Daoy (cell line): ENCODE measurements around the gene DDX20. TPM values are rescaled to one million over a fixed set of nuclear protein-coding genes. Genes with fewer than 3 reads are reported as not detected.
"Not testable (repeated sequence)": the region's sequence is repeated elsewhere in the genome, so short reads cannot be mapped to it uniquely, and the experiment has no call there.

Experiments
- DNase-seq: peaks from one replicate; pipeline ENCODE4 v3.0.0-alpha.2; 2015; ENCODE audit warnings: low read depth
- total RNA-seq: library from RNA; depleted of rRNA; stranded (reverse); fragments of >200 nt; shearing (Covaris generic); gene quantifications from 2 replicates; pipeline ENCODE4 v1.2.3, GENCODE V29; 2014

DDX20 gene
- total RNA-seq, 1 experiment from 2014 or later: 52.7 TPM

GRCh38 chr1:111789666-111790316 is 34.1 kb downstream of the DDX20 start:
- DNase-seq: no peak

GRCh38 chr1:111791776-111792175 is 36.1 kb downstream of the DDX20 start:
- no peak for DNase-seq

- DNase-seq: no peak
These were observed 36.5 kb downstream of the DDX20 start for GRCh38 chr1:111792249-111792648.

GRCh38 chr1:111793923-111794322 is 38.2 kb downstream of the DDX20 start:
- DNase-seq: no peak

DNA sequence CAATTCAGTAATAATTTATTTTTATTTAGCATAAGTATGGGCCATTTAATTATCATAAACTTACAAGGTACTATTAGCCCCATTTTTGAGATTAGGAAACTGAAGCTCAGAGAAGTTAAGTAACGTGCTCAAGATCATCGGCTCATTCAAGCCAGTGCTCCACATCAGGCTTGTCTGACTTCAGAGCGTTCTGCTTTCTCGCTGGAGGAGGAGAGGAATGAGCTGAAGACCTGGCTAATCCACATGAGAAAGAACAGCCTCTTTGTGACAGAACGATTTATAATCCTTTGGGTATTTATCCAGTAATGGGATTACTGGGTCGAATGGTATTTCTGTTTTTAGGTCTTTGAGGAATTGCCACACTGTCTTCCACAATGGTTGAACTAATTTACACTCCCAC is 39.7 kb downstream of the DDX20 start:
- no peak for DNase-seq

- DNase-seq: no peak
These were observed 42.9 kb downstream of the DDX20 start for GRCh38 chr1:111798580-111798979.

DNA sequence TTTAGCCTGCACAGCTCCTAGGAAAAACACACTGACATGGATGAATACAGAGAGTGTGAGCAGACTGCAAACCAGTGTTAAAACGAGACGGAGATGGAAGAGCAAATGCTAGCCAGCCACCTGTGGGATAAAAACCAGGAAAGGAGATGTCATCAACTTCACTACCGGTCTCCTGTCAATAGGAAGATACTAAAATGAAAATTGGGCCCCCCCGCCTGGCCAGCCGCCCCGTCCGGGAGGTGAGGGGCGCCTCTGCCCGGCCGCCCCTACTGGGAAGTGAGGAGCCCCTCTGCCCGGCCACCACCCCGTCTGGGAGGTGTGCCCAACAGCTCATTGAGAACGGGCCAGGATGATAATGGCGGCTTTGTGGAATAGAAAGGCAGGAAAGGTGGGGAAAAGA is 44.0 kb downstream of the DDX20 start:
- DNase-seq: not testable (repeated sequence)

GRCh38 chr1:111801071-111801850 is 45.6 kb downstream of the DDX20 start:
- no peak for DNase-seq

GRCh38 chr1:111802110-111802509 is 46.4 kb downstream of the DDX20 start:
- DNase-seq: no peak

GRCh38 chr1:111802984-111803383 is 47.3 kb downstream of the DDX20 start:
- DNase-seq: no peak

DNA sequence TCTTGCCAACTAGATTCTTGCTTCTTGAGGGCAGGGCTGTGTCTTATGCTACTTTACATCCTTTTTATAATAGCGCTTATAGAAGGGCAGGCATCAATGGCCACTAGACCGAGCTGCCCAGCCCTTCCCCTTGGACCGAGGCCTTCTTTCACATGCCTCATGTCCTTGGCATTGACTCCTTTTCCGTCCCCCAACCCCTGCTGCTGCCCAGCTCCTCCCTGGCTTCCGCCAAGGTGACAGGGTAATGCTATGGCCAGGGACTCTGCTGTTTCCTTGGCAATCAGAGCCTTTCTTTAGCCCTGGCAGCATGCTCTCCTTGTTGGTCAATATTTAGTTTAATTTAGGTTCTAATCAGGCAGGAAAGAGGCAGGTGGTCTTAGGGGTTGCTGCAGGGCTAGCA is 48.2 kb downstream of the DDX20 start:
- DNase-seq: no peak

DNA sequence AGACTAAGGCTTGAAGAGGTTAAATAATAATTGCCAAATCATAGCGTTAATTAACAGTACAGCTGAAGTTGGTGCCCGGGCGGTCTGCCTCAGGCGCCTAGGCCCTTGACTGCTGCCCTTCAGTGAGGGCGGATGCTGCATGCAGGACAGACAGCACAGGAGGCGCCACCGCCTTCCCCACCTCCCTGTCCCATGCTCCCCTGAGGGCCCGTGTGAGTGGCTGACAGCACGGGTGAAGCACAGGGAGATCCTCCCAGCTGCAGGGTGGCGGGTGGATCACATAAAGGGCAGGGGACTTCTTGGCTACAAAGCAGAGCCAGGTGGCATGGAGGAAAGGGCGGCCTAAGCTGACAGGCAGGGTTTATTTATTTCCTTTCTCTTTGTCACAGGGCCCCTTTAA is 49.1 kb downstream of the DDX20 start:
- no peak for DNase-seq

DNA sequence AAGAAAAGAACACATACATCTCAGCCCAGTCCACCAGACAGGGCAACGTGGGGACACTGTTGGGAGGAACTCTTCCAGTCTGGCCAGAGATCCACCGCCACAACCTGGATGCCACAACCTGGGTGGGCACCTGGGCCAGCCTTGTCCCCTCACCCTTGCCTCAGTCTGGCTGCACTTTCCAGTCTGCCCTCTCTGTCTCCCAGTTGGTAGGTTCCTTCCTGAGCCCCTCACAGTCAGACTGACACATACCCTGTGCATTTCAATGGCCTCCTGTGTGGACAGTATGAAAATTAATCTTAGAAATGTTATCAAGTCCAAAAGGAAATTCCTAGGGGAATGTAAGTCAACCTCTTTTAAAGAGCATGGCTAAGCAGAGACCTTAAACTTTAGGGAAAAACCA is 49.5 kb downstream of the DDX20 start:
- no peak for DNase-seq

- no peak for DNase-seq
These were observed 56.2 kb downstream of the DDX20 start for GRCh38 chr1:111811891-111812290.

GRCh38 chr1:111812306-111812705 is 56.6 kb downstream of the DDX20 start:
- DNase-seq: no peak

DNA sequence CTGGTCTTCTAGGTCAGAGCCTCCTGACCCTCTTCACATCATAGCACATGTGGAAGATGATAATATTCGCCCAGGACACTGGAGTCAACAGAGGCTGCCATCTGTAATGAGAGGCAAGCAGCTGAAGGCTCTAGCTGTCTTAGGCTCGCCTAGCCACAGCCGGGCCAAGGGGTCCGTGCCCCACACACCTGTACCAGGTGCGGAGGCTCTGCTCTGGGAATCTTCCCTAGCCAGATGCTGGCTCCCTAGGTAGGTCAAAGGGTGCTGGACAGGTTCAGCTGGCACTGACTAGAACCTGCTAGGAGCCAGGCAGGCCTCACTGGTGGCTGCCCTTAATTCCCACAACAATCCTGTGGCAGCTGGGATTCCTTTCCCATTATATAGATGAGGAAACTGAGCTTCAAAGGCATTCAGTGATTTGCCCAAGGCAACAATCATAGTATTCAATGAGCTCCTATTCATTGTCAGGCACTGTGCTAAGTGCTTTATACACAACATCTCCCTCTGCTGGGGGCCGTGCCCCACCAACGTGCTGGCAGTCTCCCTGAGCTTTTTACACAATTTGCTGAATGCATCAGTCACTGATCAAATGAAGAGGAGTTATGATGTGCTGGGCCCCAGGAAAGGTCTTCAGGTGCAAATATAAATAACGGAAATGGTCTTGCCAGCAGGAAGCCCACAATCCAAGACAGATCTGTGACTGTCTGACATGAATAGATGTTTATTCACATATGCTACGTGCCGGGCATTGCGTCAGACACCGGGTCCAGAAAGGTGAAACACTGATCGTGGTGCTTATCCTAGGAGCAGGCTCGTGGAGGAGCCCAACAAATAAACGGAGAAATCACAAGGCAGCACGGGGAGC is 58.0 kb downstream of the DDX20 start:
- no peak for DNase-seq

DNA sequence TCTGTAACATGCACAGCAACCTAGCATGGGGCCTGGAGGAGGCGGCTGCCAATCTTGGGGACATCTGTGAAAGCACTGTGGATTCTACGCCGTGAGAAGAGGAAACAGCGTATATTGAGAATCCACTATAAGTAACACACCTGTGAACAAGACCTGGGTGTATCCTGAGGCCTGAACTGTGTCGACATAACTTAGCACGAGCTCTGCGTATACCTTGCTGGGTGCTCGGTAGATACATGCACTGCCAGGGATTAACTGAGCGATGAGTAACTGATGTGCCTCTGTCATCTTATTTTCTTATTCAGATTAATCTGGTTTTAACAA is 58.6 kb downstream of the DDX20 start:
- DNase-seq: no peak

GRCh38 chr1:111814642-111815041 is 58.9 kb downstream of the DDX20 start:
- DNase-seq: no peak
